ENCODE results near the gene SERPINE3. TPM values are rescaled to one million over a fixed set of nuclear protein-coding genes. Genes with fewer than 3 reads are reported as not detected.

SERPINE3 gene
- total RNA-seq, 1 donor: not detected

DNA sequence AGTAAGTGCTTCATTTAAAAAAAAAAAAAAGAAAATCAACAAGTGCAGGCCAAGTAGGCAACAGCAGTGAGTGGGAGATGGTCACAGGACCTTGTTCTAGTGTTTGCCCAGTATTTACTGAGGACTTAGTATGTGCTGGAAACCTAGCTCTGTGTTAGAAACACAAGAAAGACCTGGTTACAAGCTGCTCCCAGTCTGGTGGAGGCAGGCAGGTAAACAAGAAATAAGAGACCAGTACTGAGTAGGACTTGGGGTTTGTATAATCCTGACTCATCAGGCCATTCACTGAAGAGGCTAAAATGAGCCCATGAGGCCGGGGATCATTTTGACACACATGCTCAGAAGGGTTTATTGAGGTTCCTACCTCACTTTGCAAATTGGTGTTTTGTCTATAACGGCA is 21.5 kb upstream of the SERPINE3 start:
- DNase-seq (ENCODE audit: low read depth): no peak
- no peak overlapping the region for H3K4me3 ChIP-seq (ENCODE audit: low read depth, low read length)
- no peak for TF ChIP-seq CTCF (IDR thresholded peaks at IDR 0.05; ENCODE audit: insufficient read depth, low read length)

DNA sequence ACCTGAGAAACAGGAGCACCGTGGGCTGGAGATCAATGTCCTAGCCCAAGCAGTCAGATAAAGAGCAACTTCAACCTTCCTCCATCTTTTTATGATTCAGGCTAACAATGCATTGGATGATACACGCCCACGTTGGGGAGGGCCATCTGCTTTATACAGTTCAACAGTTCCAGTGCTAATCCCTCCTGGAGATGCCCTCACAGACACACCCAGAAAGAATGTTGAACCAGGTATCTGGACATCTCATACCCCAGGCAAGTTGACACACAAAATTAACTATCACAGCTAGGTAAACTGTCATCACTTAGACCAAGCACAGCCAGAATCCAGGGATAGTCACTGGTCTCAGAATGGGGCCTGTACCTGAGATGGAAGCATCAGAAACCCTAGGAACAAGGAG is 20.6 kb upstream of the SERPINE3 start:
- TF ChIP-seq CTCF (IDR thresholded peaks at IDR 0.05; ENCODE audit: insufficient read depth, low read length): no peak
- no peak overlapping the region for H3K4me3 ChIP-seq (ENCODE audit: low read depth, low read length)
- DNase-seq (ENCODE audit: low read depth): no peak

DNA sequence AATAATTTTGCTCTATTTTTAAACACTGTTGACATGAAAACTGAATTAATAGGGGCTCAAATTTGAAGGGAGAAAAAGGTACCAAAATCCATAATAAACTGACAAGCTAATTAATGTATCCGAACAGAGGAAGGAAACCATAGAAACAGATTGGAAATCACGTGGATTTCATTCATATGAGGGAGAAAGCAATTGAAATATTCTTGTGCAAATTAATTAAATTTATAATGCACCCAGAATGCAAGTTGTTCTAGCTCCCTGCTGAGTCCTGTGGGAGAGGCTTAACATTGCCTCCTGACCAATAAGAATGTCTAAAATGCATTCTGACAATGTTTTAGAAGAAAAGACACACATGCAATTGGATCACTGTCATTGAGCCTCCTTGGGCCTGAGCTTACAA is 17.7 kb upstream of the SERPINE3 start:
- TF ChIP-seq CTCF (IDR thresholded peaks at IDR 0.05; ENCODE audit: insufficient read depth, low read length): no peak
- DNase-seq (ENCODE audit: low read depth): no peak
- no peak overlapping the region for H3K4me3 ChIP-seq (ENCODE audit: low read depth, low read length)

GRCh38 chr13:51322826-51323225 is 16.7 kb upstream of the SERPINE3 start:
- DNase-seq (ENCODE audit: low read depth): no peak
- no peak overlapping the region for H3K4me3 ChIP-seq (ENCODE audit: low read depth, low read length)
- TF ChIP-seq CTCF (IDR thresholded peaks at IDR 0.05; ENCODE audit: insufficient read depth, low read length): no peak

DNA sequence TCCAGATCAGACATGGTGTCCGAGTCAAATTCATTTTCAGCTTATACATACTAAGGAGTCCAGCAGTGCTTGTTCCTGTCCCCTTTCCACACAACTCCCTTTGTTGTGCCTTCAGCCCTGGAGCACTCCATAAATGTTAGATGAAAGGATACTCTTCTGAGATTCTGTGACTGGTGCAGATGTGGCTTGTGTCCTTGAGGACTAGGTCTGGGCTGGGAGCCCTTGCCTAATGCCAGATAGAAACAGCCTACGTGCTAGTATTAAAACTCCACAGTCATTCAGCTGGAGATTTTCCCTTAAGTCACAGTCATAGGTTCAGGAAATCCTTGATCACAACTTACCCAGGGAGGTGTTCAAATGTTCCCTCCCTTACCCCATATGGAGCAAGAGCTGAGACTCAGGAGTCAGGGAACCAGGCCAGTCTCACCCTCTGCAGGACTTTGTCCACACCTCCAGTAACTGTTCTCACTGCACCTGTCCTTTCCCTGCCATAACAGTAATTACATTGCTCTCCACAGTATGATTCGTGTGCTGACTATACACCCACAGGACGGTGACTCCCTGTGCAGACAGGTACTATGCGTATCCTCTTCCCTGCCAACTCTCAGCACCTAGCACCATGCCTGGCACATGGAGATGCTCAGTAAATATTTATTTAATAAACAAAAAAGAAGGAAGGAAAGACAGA is 15.5 kb upstream of the SERPINE3 start:
- H3K4me3 ChIP-seq (ENCODE audit: low read depth, low read length): no peak overlapping the region
- TF ChIP-seq CTCF (IDR thresholded peaks at IDR 0.05; ENCODE audit: insufficient read depth, low read length): no peak

DNA sequence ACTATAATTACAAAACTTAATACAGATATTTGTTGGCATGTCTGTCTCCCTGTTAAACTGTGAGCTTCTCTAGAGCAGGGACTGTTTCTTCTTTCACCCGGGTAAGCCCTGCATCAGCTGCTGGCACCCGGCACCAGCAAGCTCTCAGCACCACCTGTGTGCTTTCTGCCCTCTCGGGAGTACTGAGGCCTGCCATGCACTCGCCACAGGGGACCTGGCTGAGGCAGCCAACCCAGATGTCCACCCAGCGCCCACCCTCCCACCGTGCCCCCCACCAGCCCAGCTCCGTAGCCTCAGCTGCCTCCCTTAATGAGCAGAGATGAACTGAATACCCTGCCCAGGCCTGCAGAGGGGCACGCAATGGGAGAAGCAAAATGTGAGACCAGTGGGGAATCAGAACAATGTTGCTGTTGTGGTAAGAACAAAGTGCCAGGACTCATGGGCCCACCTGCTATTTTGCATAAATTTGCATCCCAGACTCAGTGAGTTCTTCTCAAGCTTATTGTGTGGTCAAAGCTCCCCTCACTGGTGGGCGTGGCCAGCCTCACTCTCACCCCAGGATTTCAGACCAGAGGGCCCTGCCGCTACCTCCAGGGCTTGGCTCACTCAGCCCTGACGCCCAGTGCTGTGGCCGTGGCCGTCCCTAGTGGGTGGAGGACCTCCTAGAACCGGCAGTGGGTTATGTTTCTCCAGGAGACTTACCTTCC is 14.6 kb upstream of the SERPINE3 start:
- H3K4me3 ChIP-seq (ENCODE audit: low read depth, low read length): no peak overlapping the region
- DNase-seq (ENCODE audit: low read depth): no peak
- TF ChIP-seq CTCF (IDR thresholded peaks at IDR 0.05; ENCODE audit: insufficient read depth, low read length): no peak

More for the DNA sequence above, 15.5 kb upstream of the SERPINE3 start:
- DNase-seq (ENCODE audit: low read depth): no peak
